ENCODE results near the gene PLXDC2. TPM values are rescaled to one million over a fixed set of nuclear protein-coding genes. Genes with fewer than 3 reads are reported as not detected.

The PLXDC2 gene
- total and polyA plus RNA-seq, 10 of the 15 experiments (the other 5 are each of a cell fraction or from before 2014, with no cell fraction given) = 0.05 to 1.8 (median 0.14) TPM; not detected in 2

DNA sequence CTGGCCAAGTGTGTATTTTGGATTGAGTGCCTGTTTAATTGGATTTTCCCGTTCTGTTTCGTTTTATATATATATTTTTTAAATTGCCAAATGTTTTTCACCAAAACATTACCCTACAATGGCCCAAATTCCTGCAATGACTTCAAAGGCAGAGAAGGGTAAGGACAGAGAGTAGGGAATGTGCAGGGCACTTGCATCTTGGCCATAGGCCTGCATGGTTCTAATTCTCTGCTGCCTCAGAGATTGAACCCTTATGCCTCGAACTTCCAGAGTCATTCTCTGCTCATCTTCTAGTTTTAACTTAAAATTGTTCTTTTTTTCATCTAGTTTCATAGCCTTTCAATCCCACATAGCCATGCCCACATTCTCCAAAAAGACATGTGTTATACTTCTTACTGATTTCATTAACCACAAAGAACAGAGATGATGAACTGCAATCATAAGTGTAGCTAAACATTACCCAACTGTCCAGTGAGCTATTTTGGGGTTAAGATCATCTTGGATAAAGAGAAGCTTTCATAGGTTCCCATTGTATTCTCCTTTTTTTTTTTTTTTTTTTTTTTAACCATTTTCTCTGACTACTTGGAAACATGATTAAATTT is 177.6 kb downstream of the PLXDC2 start (continued):
- TF ChIP-seq, protein P1, sequence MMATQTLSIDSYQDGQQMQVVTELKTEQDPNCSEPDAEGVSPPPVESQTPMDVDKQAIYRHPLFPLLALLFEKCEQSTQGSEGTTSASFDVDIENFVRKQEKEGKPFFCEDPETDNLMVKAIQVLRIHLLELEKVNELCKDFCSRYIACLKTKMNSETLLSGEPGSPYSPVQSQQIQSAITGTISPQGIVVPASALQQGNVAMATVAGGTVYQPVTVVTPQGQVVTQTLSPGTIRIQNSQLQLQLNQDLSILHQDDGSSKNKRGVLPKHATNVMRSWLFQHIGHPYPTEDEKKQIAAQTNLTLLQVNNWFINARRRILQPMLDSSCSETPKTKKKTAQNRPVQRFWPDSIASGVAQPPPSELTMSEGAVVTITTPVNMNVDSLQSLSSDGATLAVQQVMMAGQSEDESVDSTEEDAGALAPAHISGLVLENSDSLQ (IDR thresholded peaks at IDR 0.05) = no peak
- no peak for TF ChIP-seq MXI1 (IDR thresholded peaks at IDR 0.05; ENCODE audit: low read depth, low read length)
- TF ChIP-seq MEF2B (IDR thresholded peaks at IDR 0.05; ENCODE audit: partially characterized antibody, poor library complexity, severe bottlenecking) = peak; percentile 42
- TF ChIP-seq IKZF2 (IDR thresholded peaks at IDR 0.05) = peak; percentile 44 to 49; a peak in 2 of 4 replicates
- TF ChIP-seq HDGF (IDR thresholded peaks at IDR 0.05) = no peak
- TF ChIP-seq HDAC2 (IDR thresholded peaks at IDR 0.05) = no peak
- TF ChIP-seq KLF5 (IDR thresholded peaks at IDR 0.05; ENCODE audit: partially characterized antibody) = no peak
- TF ChIP-seq SREBF1 (IDR thresholded peaks at IDR 0.05; ENCODE audit: low read length) = no peak

DNA sequence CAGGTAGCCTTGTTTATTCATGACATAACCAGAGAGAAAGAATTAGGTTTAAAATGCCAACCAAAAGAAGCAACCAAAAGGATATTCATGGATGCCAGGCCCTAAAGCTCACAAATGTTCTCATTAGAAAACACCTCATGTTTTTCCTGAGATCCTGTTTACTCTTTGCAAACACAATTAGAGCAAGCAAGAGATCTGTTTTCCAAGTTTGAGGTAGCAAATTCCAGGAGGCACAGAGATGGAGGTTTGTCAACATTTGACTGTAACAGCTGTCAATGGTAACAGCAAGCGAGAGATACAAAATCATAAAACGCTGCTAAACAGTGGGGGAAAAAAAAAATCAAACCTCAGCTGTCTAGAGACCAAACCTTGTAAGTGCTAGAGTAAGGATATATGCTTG is 182.2 kb downstream of the PLXDC2 start:
- ChIA-PET SMC1A (ENCODE audit: uncharacterized antibody, unreplicated experiment) (interaction anchor here (1.1 to 3.3 kb wide), 6 partner anchors 9 to 50 kb away, joined by 3 to 15 read pairs (median 8); no protein-coding TSS in a partner anchor), POLR2A (no interaction called here), CTCF (interaction anchor here (0.7 to 1.6 kb wide), 3 partner anchors 12 to 85 kb away, joined by 3 to 4 read pairs (median 3); no protein-coding TSS in a partner anchor), RAD21 (ENCODE audit: unreplicated experiment) (interaction anchor here (2.7 kb wide), 1 partner anchor 39 kb away, joined by 11 read pairs; no protein-coding TSS in a partner anchor)
- Histone ChIP-seq H3K4me2 (ENCODE audit: control insufficient read depth, insufficient read depth) (no peak overlapping the region), H2AFZ (ENCODE audit: control insufficient read depth, low read depth, low read length) (no peak overlapping the region; the same call in 1 of the 2 replicates), H4K20me1 (ENCODE audit: control insufficient read depth, insufficient read depth) (no peaks in the 10 kb centered on the region), H3K27ac (ENCODE audit: control insufficient read depth, insufficient read depth) (no peak overlapping the region), H3K4me3 (no peak overlapping the region), H3K9me3 (replicated peaks; ENCODE audit: control insufficient read depth, insufficient read depth, low read length) (no peaks in the 10 kb centered on the region), H3K79me2 (ENCODE audit: control insufficient read depth, insufficient read depth, low read length) (no peaks in the 10 kb centered on the region), H3K9ac (ENCODE audit: control insufficient read depth, insufficient read depth, low read length) (no peak overlapping the region), H3K36me3 (ENCODE audit: control insufficient read depth in 2 of 2, insufficient read depth in 2 of 2, low read length in 1 of 2) (no peaks in the 10 kb centered on the region), H3K4me1 (ENCODE audit: control insufficient read depth, insufficient read depth, low read length) (no peaks in the 10 kb centered on the region), H3K27me3 (replicated peaks in 1 of 2; ENCODE audit: control insufficient read depth in 2 of 2, insufficient read depth in 2 of 2, low read length in 1 of 2) (no peaks in the 10 kb centered on the region)
- DNase-seq (ENCODE audit: low read depth, low spot score) = no peak
- TF ChIP-seq RAD51 (IDR thresholded peaks at IDR 0.05) (no peak), STAT3 (IDR thresholded peaks at IDR 0.05; ENCODE audit: low read depth, low read length) (no peak), SMC3 (IDR thresholded peaks at IDR 0.05; ENCODE audit: borderline replicate concordance, low read length) (no peak), PML (IDR thresholded peaks at IDR 0.05; ENCODE audit: low read length) (no peak), IRF4 (IDR thresholded peaks at IDR 0.05; ENCODE audit: low read depth, low read length) (no peak), BCLAF1 (IDR thresholded peaks at IDR 0.05) (no peak), TCF7 (IDR thresholded peaks at IDR 0.05; ENCODE audit: borderline replicate concordance) (no peak)
- WGBS (ENCODE audit: insufficient coverage, insufficient replicate concordance, low lambda C conversion rate, missing lambda C conversion rate) = 33% methylated on average over 2 of the region's 2 CpGs
- intact Hi-C loops (cut with micrococcal nuclease; ENCODE audit: unreplicated experiment) = no loop called here
- no peak for ATAC-seq
- no peak for FAIRE-seq
- no TSS peak for BruUV-seq (replicated peaks)
- in situ Hi-C loops (cut with MboI) = no loop called here
